Left hindlimb (tissue), 1 donor: ENCODE measurements around the gene ZFP90.

Experiments
- DNase-seq: peaks from one replicate; pipeline ENCODE4 v3.0.0-alpha.2; 2018

The ZFP90 gene

GRCh38 chr16:68590201-68590994 lies 51.3 kb downstream of the ZFP90 start:
- peak; percentile 73 for DNase-seq

GRCh38 chr16:68592466-68593337 lies 53.6 kb downstream of the ZFP90 start:
- DNase-seq = no peak

- no peak for DNase-seq
These were observed 57.2 kb downstream of the ZFP90 start for GRCh38 chr16:68596266-68596665.

GRCh38 chr16:68599586-68599985 lies 60.5 kb downstream of the ZFP90 start:
- no peak for DNase-seq

GRCh38 chr16:68605746-68606145 lies 66.7 kb downstream of the ZFP90 start:
- DNase-seq = no peak

GRCh38 chr16:68607443-68607842 lies 68.4 kb downstream of the ZFP90 start:
- no peak for DNase-seq

- no peak for DNase-seq
These were observed 69.2 kb downstream of the ZFP90 start for GRCh38 chr16:68608330-68608729.

GRCh38 chr16:68612996-68613395 lies 73.9 kb downstream of the ZFP90 start:
- DNase-seq = no peak

GRCh38 chr16:68617734-68618133 lies 78.6 kb downstream of the ZFP90 start:
- no peak for DNase-seq
